ENCODE results near the gene EFNB1. TPM values are rescaled to one million over a fixed set of nuclear protein-coding genes. Genes with fewer than 3 reads are reported as not detected.

Gene EFNB1
- total RNA-seq, 1 donor from 2014 or later: 23.3 TPM

DNA sequence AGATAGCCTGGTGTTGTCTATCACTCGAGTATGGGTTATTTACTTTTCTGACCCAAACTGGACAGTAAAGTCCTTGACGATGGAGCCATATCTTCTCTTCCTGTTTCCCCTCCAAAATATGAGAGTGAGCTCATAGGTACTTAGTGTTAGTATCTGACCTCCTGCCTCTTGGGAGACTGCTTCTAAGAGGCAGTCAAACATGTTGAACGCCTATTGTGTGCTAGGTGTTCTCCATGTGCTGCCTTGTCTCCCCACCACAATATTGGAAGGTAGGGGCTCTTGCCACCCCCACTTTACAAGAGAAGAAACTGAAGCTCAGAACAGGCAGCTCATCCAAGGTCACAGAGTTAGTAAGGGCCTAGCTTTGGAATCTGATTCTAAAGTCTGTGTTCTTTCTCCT is 8.3 kb downstream of the EFNB1 start:
- no peak overlapping the region for H3K4me3 Mint-ChIP-seq (ENCODE audit: unreplicated experiment)
- TF ChIP-seq EZH2 (IDR thresholded peaks at IDR 0.05; ENCODE audit: insufficient read depth, low read length) (no peak), CTCF (IDR thresholded peaks at IDR 0.05; ENCODE audit: insufficient read depth, low read depth, low read length) (no peak)
- FAIRE-seq: peak; percentile 41

GRCh38 chrX:68838571-68838910 is 9.7 kb downstream of the EFNB1 start:
- H3K4me3 ChIP-seq (ENCODE audit: insufficient read depth, low read depth, low read length): no peak overlapping the region
- Mint-ChIP-seq H3K4me3 (ENCODE audit: unreplicated experiment) (no peak overlapping the region), H3K27ac (ENCODE audit: unreplicated experiment) (no peak overlapping the region), H3K4me1 (ENCODE audit: low read depth, unreplicated experiment) (no peaks in the 10 kb centered on the region), H3K36me3 (ENCODE audit: low read depth, unreplicated experiment) (peaks cover 7% of the 10 kb centered on the region), H3K9me3 (ENCODE audit: unreplicated experiment) (no peaks in the 10 kb centered on the region), H3K27me3 (ENCODE audit: low read depth, unreplicated experiment) (no peaks in the 10 kb centered on the region)
- no peaks in the 10 kb centered on the region for H3K9me3 ChIP-seq (ENCODE audit: insufficient read depth, low read depth, low read length)
- FAIRE-seq: no peak
- no peak overlapping the region for H2AFZ ChIP-seq (ENCODE audit: low read depth, low read length)
- TF ChIP-seq CTCF (IDR thresholded peaks at IDR 0.05; ENCODE audit: insufficient read depth, low read depth, low read length): no peak
- TF ChIP-seq EZH2 (IDR thresholded peaks at IDR 0.05; ENCODE audit: insufficient read depth, low read length): no peak
- DNase-seq (ENCODE audit: low read depth): no peak
- H3K36me3 ChIP-seq (ENCODE audit: insufficient read depth, low read length): no peaks in the 10 kb centered on the region
- no peak overlapping the region for H3K9ac ChIP-seq (ENCODE audit: low read length)
- peaks cover 44% of the 10 kb centered on the region for H4K20me1 ChIP-seq (ENCODE audit: insufficient read depth, low read length)
- no peak overlapping the region for H3K27ac ChIP-seq (ENCODE audit: low read depth, low read length)
- H3K4me1 ChIP-seq (ENCODE audit: insufficient read depth, low read length): peaks cover 4% of the 10 kb centered on the region
- no peaks in the 10 kb centered on the region for H3K27me3 ChIP-seq (ENCODE audit: insufficient read depth, low read length)
- no peak overlapping the region for H3K4me2 ChIP-seq (ENCODE audit: low read length)
- peaks cover 36% of the 10 kb centered on the region for H3K79me2 ChIP-seq (ENCODE audit: insufficient read depth, low read length)

More for the DNA sequence above, 8.3 kb downstream of the EFNB1 start:
- H3K36me3 Mint-ChIP-seq (ENCODE audit: low read depth, unreplicated experiment): peaks cover 5% of the 10 kb centered on the region
- Histone ChIP-seq H3K9ac (ENCODE audit: low read length) (no peak overlapping the region), H3K4me1 (ENCODE audit: insufficient read depth, low read length) (peaks cover 6% of the 10 kb centered on the region), H3K27me3 (ENCODE audit: insufficient read depth, low read length) (no peaks in the 10 kb centered on the region), H3K4me3 (ENCODE audit: insufficient read depth, low read depth, low read length) (no peak overlapping the region), H3K27ac (ENCODE audit: low read depth, low read length) (no peak overlapping the region), H4K20me1 (ENCODE audit: insufficient read depth, low read length) (peaks cover 57% of the 10 kb centered on the region), H3K9me3 (ENCODE audit: insufficient read depth, low read depth, low read length) (no peaks in the 10 kb centered on the region), H3K79me2 (ENCODE audit: insufficient read depth, low read length) (peaks cover 51% of the 10 kb centered on the region), H3K4me2 (ENCODE audit: low read length) (no peak overlapping the region), H3K36me3 (ENCODE audit: insufficient read depth, low read length) (no peaks in the 10 kb centered on the region), H2AFZ (ENCODE audit: low read depth, low read length) (no peak overlapping the region)
- H3K4me1 Mint-ChIP-seq (ENCODE audit: low read depth, unreplicated experiment): peaks cover under 1% of the 10 kb centered on the region
- DNase-seq (ENCODE audit: low read depth): no peak
- H3K9me3 Mint-ChIP-seq (ENCODE audit: unreplicated experiment): no peaks in the 10 kb centered on the region
- no peaks in the 10 kb centered on the region for H3K27me3 Mint-ChIP-seq (ENCODE audit: low read depth, unreplicated experiment)
- no peak overlapping the region for H3K27ac Mint-ChIP-seq (ENCODE audit: unreplicated experiment)

- Histone ChIP-seq H2AFZ (ENCODE audit: low read depth, low read length) (no peak overlapping the region), H3K27me3 (ENCODE audit: insufficient read depth, low read length) (no peaks in the 10 kb centered on the region), H3K4me3 (ENCODE audit: insufficient read depth, low read depth, low read length) (no peak overlapping the region), H3K27ac (ENCODE audit: low read depth, low read length) (no peak overlapping the region), H3K36me3 (ENCODE audit: insufficient read depth, low read length) (no peaks in the 10 kb centered on the region), H3K4me2 (ENCODE audit: low read length) (no peak overlapping the region), H3K79me2 (ENCODE audit: insufficient read depth, low read length) (peaks cover 25% of the 10 kb centered on the region), H3K9ac (ENCODE audit: low read length) (no peak overlapping the region), H3K9me3 (ENCODE audit: insufficient read depth, low read depth, low read length) (no peaks in the 10 kb centered on the region), H3K4me1 (ENCODE audit: insufficient read depth, low read length) (peaks cover 4% of the 10 kb centered on the region), H4K20me1 (ENCODE audit: insufficient read depth, low read length) (peaks cover 35% of the 10 kb centered on the region)
- Mint-ChIP-seq H3K9me3 (ENCODE audit: unreplicated experiment) (no peaks in the 10 kb centered on the region), H3K4me3 (ENCODE audit: unreplicated experiment) (no peak overlapping the region), H3K4me1 (ENCODE audit: low read depth, unreplicated experiment) (no peaks in the 10 kb centered on the region), H3K27me3 (ENCODE audit: low read depth, unreplicated experiment) (no peaks in the 10 kb centered on the region), H3K36me3 (ENCODE audit: low read depth, unreplicated experiment) (peaks cover 7% of the 10 kb centered on the region), H3K27ac (ENCODE audit: unreplicated experiment) (no peak overlapping the region)
- FAIRE-seq (peak; percentile 81), DNase-seq (ENCODE audit: low read depth) (no peak)
- no peak for TF ChIP-seq EZH2 (IDR thresholded peaks at IDR 0.05; ENCODE audit: insufficient read depth, low read length)
- TF ChIP-seq CTCF (IDR thresholded peaks at IDR 0.05; ENCODE audit: insufficient read depth, low read depth, low read length): no peak
Observed at GRCh38 chrX:68839771-68840170, 10.9 kb downstream of the EFNB1 start.

All from astrocyte (in vitro differentiated cells and primary cell).